K562 treated with DMSO at 1 percent for 12 hours (cell line): Measurements from ENCODE around the gene CD2AP. TPM values are rescaled to one million over a fixed set of nuclear protein-coding genes. Genes with fewer than 3 reads are reported as not detected.

Experiments used
- total RNA-seq: library from RNA; unstranded; fragments of 300-600 nt; gene quantifications from 2 replicates; pipeline ENCODE4 v1.2.3, GENCODE V29; 2022; ENCODE audit not compliant: insufficient read depth

CD2AP gene
- 7.3 and 25.1 TPM in 2 replicates for total RNA-seq

DNA sequence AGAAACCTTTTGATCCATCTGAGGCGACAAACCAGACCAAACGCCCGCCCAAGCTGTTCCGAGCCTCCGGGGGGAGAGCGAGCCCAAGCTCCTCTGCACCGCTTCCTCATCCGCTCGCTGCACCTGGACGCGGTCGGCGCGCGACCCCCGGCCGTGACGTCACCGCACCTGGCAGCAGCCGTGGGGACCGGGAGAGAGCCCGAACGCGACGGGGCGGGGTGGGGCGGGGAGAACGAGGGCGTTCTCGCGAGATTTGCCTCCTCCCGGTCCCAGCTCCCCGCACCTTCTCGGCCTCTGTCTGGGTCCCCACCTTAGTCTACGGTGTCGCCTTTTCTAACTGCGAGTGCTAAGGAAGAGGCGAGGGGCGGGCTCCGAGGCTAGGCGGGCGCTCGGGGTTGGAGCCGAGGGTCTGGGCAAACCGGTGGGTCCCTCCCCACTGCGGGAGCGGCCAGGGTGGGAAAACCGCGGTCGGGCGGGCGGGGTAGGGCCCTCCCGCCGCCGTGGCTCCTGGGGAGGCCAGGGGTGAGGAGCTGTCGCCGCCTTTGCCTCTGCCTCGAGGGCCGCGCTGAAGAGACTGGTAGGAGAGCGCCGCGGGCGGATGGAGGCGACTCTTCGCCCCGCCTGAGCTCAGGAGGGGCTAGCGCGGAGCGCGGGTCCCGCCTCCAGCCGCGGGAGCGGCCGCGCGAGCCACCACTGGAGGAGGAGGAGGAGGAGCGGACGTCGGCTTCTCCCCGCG lies at the start of gene CD2AP:
Gene CD2AP, plus strand, starts transcription at position 293 of the 736 bp plus-strand sequence. CDS start 456 bp downstream, outside the sequence.

Other genes starting within 250 kb of the CD2AP start
- gene TNFRSF21, start 167.9 kb upstream of the CD2AP start, total RNA-seq, result 0.28 and 0.32 TPM in 2 replicates
- not detected in 2 replicates for gene ADGRF4, start 220.8 kb downstream of the CD2AP start, total RNA-seq